HK-2 (cell line): ENCODE results near the gene GLRA3.
"Not testable (repeated sequence)": the region's sequence is repeated elsewhere in the genome, so short reads cannot be mapped to it uniquely, and the experiment has no call there.

Experiments
- DNase-seq: peaks from one replicate; pipeline ENCODE4 v3.0.0-alpha.2; 2018; ENCODE audit not compliant: unreplicated experiment

GLRA3 gene

DNA sequence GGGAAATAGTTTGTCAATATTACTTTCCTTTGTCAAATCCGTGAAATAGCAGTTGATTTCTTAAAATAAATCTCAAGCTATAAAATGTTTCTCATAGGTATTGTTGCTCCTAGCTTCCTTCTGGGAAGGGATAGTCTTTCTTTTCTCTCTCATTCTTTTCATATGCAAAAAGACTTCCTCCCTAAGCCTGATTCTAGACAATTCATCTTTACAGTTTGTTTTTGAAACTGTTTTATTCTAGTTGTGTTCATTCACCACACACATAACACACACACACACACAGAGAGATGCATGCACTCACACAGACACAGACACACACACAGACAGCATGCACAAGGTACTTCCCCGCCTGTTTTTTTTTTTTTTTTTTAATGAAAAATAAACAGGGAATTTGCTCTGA, 18.2 kb downstream of the GLRA3 start:
- DNase-seq = no peak

DNA sequence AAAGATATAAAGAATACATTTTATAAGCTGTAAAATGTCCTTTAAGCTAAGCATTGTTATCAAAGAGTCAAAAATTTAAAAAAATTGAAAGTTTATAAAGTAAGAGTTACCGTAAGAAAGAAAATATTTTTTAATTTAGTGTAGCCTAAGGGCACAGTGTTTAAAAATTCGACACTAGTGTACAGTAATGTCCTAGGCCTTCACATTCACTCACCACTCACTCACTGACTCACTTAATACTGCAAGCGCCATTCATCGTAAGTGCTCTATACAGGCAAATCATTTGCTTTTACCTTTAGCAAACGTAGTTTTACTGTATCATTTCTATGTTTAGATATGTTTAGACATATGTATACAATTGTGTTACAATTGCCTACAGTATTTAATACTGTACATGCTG, 20.2 kb downstream of the GLRA3 start:
- no peak for DNase-seq

DNA sequence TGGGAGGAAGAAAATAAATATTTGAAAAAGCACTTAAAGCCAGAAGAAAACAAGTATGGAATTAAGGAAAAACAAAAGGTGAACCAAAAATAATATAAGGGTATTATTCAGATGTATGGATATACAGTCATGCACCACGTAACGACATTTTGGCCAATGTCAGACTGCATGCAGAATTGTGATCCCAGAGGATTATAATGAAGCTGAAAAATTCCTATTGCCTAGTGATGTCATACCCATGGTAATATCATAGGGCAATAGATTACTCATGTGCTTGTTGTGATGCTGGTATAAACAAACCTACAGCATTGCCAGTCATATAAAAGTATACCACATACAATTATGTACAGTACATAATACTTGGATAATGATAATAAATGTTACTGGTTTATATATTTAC, 20.9 kb downstream of the GLRA3 start:
- DNase-seq = no peak

DNA sequence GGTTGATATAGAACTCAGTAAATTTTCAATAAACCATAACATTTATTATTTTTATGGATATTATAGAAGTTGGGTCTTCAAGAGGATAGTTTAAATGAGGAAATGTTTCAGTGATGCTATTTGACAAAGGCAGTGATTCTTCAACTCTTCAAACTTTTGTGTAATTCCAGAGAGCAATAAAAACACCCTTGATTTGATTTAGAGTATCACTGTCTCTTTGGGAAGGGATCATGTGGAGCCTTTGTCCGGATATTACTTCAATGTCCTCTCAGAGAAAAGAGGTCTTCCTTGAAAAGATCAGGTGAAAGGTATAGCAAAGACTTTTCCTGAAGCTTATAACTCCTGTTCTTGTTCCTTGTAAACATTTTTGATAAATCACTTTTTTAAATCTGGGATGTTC, 23.3 kb downstream of the GLRA3 start:
- no peak for DNase-seq

DNA sequence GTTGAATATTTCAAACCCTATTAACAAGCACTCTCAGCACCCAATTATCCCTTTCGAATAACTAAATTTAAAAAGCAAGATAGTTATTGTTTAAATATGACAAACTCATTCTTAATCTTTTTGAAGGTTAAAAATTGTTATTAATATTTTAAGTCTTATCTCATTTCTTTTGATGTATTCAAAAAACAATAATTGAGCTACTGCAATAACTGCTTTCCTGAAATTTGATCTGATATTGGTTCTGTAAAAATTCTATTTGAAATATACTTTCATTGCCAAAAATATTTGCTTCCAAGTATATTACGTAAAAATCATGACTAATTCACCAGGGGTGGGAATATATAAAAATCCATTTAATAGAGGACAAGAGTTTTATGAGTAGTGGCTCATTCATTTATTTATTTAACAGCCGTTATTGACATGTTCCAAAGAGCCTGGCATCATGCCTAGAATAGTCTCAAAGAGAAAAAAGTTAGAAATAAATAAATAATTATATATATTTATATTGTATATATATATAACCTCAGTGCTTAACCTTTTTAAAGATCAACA, 34.4 kb downstream of the GLRA3 start:
- DNase-seq = no peak

DNA sequence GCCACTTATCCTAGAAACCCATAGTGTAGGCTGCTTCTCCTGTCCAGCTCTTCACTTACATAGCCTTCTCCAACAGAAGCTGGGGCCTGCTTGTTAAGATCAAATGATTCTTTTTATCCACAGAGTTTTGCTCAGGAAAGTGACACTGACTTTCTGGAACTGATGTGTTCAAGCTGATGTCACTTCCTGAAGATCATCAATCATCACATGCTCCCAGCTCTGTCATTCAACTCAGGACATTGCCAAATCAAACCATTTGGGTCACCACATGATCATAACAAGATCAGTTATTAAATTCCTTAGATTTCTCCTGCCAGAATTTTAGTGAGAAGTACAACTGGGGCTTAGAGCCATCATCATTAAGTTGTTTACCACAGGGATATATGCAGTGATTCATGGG, 39.4 kb downstream of the GLRA3 start:
- no peak for DNase-seq

DNA sequence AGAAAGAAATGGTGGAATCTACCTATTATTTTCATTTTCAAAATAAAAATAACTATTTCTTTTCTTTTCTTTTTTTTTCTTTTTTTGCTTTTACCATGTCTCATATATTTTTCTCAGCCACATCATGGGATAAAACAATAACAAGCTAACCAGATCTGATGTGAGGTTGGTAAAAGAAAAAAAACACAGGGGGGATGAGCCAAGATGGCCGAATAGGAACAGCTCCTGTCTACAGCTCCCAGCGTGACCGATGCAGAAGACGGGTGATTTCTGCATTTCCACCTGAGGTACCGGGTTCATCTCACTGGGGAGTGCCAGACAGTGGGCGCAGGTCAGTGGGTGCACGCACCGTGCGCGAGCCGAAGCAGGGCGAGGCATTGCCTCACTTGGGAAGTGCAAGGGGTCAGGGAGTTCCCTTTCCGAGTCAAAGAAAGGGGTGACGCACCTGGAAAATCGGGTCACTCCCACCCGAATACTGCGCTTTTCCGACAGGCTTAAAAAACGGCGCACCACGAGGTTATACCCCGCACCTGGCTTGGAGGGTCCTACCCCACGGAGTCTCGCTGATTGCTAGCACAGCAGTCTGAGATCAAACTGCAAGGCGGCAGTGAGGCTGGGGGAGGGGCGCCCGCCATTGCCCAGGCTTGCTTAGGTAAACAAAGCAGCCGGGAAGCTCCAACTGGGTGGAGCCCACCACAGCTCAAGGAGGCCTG, 50.6 kb downstream of the GLRA3 start:
- not testable (repeated sequence) for DNase-seq

DNA sequence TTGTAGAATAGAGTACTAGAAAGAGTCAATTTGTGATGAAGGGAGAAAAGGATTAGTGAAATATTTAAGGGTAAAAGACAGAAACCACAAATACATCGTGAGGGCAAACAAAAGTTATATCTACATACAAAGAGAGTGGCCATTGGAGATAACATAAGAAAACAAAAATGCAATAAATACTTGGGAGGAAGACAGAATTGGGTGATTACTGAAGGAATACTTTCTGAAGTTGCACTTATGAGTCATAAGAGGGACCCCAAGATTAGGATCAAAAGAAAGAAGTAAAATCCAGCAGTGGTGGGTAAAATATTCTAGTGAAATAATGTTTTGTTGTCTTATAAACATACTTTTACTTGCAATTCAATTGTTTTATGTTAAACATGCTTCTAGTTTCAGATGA, 53.7 kb downstream of the GLRA3 start:
- DNase-seq = no peak

DNA sequence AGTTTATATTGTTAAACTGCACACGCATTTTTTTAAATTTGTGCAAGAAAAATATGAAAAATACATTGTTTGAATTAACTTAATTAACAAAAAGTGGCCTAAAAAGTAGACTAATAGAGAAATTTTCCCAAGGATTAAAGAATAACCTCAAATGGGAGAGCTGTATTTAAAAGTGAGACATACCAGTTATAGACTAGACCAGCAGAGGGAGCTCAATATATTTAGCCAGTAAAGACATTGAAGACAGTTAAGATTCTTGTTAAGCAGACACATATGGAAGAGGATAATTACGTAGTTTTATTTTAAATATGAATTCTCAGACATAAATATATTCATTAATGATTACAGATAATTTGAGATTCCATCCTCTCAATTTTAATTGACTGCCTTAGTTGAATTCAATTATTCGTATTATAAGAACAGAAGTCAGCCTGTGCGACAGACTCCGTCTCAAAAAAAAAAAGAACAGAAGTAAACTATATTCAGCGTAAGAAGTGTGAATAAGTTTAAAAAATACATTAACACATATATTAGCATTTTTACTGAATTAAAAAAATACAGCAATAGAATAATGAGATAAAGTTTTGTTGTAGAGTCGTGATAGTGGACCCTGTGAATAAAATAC, 64.8 kb downstream of the GLRA3 start:
- DNase-seq = no peak

DNA sequence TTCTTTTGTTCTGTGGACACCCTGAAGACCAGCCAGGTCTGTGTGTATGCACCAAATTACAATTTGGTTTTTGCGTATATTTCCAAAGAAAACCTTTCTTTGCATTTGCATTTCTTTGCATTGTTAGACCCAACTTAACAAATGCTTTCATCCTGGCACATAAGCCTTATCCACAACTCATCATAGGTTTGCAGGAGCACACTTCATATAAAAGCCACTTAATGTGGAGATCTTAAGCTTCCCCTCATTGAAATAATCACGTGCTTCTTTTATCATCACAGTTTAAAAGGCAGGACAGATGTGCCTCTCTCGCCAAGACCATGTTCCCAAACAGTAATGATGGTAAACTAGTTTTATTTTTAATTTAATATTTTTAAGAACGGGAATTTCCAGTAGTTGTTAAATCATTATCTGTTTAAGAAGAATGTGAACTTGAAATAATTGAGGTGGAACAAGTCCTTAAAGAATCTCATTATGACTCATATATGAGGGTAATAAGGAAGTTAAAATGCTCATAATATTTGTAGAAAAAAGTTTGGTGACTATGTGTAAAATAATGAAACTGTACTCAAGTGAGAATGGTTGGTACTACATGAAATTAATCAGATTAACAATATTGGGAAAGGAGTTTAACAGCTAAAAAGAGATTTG, 65.5 kb downstream of the GLRA3 start:
- no peak for DNase-seq

DNA sequence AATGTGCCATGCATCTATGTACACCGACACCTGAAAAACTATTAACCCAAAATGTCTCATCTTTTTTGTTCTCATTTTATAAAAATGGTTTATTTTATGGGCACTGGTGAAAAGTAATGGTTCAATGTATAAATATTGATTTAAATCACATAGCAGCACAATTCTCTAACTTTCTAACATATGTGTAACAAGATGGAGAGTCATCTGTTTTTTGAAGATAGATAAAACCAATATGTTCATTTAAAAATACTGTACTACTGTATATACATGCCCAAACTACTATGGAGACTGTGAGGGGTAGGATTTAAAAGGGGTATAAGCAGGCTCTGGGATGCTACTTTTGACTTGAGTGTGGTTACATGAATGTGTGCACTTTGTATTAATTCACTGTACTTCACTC, 67.6 kb downstream of the GLRA3 start:
- DNase-seq = no peak

DNA sequence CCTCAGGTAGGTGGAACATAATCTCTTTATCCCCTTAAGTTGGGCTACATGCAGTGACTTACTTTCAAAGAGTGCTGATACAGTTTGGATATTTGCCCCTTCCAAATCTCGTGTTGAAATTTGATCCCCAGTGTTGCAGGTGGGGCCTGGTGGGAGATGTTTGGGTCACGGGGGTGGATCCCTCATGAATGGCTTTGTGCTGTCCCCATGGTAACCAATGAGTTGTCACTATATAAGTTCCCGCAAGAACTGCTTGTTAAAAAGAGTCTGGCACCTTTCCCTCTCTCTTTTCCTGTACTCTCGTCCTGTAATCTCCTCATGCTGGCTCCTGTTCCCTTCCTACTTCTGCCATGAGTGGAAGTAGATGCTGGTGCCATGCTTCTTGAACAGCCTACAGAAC, 71.3 kb downstream of the GLRA3 start:
- DNase-seq = no peak

DNA sequence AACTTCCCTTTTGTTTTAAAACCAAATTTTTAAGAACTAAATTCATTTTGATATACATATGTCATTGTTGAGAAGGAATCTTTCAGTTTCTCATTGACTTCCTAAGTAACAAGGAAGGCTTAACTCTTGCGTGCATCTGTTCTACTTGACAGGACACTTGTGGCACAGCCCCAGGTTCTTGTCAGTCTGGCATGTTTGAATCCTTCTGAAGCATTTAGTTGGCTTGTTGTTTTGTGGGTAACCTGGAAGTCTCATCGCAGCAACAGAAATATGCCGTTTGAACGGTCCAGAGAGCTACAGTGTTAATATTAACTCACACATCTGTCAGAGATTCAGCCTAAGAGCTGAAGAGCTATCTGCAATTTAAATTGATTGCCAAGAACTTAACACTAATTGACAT, 76.0 kb downstream of the GLRA3 start:
- DNase-seq = no peak

DNA sequence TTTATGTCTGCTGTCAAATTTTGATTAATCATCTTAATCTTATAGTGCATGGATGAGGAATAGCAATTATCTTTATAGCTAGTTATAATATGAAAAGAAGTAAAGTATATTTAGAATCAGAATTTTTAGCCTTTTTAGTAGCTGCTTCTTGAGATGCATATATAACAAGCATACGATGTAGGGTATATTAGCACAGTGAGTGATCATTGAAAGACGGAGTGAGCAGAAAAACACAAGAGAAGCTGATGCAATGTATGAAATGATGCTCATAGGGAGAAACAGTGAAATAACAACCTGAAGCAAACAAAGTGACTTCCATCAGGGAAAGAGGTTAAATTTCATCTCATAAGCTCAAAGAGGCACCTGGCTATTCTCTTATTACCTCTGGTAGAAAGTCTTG, 77.0 kb downstream of the GLRA3 start:
- no peak for DNase-seq

DNA sequence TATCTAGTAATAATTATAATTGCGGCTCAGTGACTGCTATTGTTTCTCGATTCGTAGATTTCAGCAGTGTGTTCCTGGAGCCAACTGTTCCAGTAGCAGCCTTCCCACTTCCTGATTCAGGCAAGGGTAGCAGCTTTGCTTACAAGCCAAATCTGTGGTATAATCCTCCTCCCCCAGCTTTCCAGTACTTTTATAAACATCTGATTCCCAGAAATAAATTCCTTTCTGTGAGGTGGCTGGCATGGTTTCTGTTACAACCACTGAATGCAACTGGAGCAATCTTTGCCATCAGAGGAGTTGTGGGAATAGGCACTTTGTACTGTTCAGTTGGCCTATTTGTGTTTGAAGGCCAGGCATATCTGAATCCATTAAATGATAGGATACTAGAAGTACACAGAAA, 80.0 kb downstream of the GLRA3 start:
- DNase-seq = no peak

DNA sequence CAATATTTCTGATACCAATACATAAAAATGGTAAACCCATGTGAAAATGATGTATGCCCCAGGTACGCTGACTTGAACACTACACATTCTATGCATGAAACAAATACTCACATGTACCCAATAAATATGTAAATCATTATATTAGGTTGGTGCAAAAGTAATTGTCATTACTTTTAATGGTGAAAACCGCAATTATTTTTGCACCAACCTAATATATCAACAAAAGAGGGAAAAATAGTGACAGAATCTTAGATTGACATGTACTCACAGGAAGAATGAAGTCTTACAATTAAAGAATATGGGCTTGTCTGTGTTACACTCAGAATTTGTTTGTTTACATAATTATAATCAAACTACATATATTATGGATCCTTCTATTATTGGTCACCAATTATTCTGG, 82.3 kb downstream of the GLRA3 start:
- no peak for DNase-seq

DNA sequence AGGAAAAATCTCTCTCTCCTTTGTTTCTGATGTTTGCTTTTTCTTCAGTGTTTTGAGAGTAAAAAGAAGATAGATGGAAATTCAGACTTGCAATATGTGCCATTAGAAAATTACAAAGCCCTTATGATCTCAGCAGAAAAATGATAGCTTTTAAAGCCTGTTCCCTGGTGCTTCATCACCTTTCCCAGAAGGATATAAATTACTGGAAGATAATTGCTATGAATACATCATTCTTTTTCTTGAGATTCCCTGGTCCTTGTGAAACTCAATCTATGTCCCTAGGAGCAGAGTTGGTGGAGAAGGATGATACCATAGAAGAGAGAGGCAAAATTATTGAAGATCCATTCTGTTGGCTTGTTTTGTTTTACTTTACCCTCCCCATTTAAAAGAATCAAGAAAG, 86.5 kb downstream of the GLRA3 start:
- no peak for DNase-seq

DNA sequence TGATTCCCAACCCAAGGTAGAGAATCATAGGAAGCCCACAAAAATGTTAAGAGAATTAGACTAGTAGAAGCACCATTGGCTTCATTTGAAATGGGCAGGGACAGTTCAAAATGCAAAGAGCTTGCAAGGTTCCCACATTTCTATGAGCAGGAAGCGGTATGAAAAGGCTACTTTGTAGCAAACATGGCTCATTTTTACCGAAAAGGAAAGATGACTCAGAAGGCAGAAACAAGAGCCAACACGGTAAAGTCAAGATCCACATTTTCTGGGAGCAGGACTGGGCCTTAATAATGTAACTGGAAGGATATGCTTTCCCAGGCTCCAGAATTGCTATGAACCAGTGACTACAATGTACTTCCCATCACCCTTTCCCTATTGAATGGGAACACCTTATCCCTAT, 89.5 kb downstream of the GLRA3 start:
- no peak for DNase-seq

DNA sequence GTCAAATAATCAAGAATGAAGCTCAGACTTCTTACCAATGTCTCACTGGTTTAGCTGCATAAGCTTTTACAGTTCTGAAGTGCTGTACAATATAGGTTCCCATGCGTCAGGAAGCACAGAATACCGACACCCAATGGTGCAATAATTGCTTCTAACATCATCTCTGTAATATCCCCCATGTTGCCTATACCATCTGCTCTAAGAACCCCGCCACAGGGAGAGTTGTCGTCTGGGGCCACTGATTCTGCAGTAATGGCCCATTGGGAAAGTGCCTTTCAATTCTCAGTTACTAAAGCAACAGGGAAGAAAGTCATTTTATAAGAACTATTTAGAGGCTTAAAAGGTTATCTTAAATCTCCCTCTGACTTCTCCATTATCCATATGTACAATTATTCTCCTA, 94.9 kb downstream of the GLRA3 start:
- DNase-seq = no peak

DNA sequence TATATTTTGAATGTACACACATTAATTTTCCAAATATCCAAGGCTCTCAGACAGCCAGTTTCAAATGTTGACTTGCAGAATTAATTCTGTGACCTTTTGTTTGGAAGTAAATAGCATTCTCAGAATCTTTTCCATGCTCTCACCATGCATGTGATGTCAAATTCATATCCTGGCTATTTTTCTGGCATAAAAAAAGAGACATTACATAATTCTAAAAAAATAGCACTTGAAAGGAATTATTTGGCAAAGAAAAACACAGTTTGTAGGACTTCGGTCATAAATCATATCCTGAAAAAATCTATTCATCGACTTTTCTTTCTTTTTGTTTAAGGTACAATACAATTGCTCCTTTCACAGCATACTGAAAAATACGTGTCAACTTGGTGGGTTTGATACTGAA, 111.2 kb downstream of the GLRA3 start:
- DNase-seq = no peak

DNA sequence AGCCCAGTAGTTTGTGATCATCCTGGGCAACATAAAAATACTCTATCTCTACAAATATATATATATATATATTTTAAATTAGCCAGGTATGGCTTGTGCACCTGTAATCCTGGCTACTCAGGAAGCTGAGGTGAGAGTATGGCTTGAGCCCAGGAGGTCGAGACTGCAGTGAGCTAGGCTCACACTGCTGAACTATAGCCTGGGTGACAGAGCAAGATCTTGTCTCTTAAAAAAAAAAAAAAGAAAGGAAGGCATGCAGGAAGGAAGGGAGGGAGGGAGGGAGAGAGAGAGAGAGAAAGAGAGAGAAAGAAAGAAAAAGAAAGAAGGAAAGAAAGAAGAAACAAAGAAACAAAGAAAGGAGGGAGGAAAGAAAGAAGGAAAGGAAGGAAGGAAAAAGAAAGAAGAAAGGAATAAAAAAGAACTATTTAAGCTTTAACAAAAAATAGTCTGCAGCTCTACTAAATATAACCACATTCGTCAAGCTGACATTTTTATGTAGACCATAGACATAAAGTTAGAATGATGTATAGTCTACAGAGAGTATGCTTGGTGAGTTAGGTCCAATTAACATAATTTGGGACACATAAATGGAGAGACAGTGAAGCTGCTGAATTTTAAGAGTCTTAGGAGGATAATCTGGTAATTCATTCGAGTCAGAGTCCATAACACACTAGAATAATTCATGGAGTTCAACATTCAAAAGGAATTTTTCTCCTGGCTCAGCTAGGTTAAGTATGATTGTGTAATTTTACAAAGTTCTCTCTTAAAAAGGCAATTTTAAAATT, 111.9 kb downstream of the GLRA3 start:
- DNase-seq = no peak
